ENCODE data around the gene CAPZB.

CAPZB gene

GRCh38 chr1:19411612-19412011 is 73.7 kb downstream of the CAPZB start:
- in situ Hi-C loops (cut with MboI; ENCODE audit: low pct_unique_long_range_greater_than_20kb, low sequenced_read_pairs, unreplicated experiment), result no loop called here
- DNase-seq (ENCODE audit: low spot score), result peak; percentile 53
- TF ChIP-seq CTCF (IDR thresholded peaks at IDR 0.05; ENCODE audit: extremely low read depth, insufficient read depth, missing control alignments), result no peak

GRCh38 chr1:19410393-19410792 is 74.9 kb downstream of the CAPZB start:
- no peak for DNase-seq (ENCODE audit: low spot score)
- in situ Hi-C loops (cut with MboI; ENCODE audit: low pct_unique_long_range_greater_than_20kb, low sequenced_read_pairs, unreplicated experiment), result no loop called here
- TF ChIP-seq CTCF (IDR thresholded peaks at IDR 0.05; ENCODE audit: extremely low read depth, insufficient read depth, missing control alignments), result no peak

GRCh38 chr1:19409477-19410341 is 75.6 kb downstream of the CAPZB start:
- in situ Hi-C loops (cut with MboI; ENCODE audit: low pct_unique_long_range_greater_than_20kb, low sequenced_read_pairs, unreplicated experiment), result no loop called here
- DNase-seq (ENCODE audit: low spot score), result no peak
- TF ChIP-seq CTCF (IDR thresholded peaks at IDR 0.05; ENCODE audit: extremely low read depth, insufficient read depth, missing control alignments), result no peak

- in situ Hi-C loops (cut with MboI; ENCODE audit: low pct_unique_long_range_greater_than_20kb, low sequenced_read_pairs, unreplicated experiment), result no loop called here
- TF ChIP-seq CTCF (IDR thresholded peaks at IDR 0.05; ENCODE audit: extremely low read depth, insufficient read depth, missing control alignments), result no peak
- no peak for DNase-seq (ENCODE audit: low spot score)
Observed at GRCh38 chr1:19407494-19408096, 77.7 kb downstream of the CAPZB start.

- TF ChIP-seq CTCF (IDR thresholded peaks at IDR 0.05; ENCODE audit: extremely low read depth, insufficient read depth, missing control alignments), result no peak
- in situ Hi-C loops (cut with MboI; ENCODE audit: low pct_unique_long_range_greater_than_20kb, low sequenced_read_pairs, unreplicated experiment), result no loop called here
Observed at GRCh38 chr1:19406680-19407079, 78.7 kb downstream of the CAPZB start.

GRCh38 chr1:19405761-19406487 is 79.4 kb downstream of the CAPZB start:
- in situ Hi-C loops (cut with MboI; ENCODE audit: low pct_unique_long_range_greater_than_20kb, low sequenced_read_pairs, unreplicated experiment), result no loop called here
- no peak for TF ChIP-seq CTCF (IDR thresholded peaks at IDR 0.05; ENCODE audit: extremely low read depth, insufficient read depth, missing control alignments)
- DNase-seq (ENCODE audit: low spot score), result no peak

More at GRCh38 chr1:19406680-19407079, 78.7 kb downstream of the CAPZB start:
- no peak for DNase-seq (ENCODE audit: low spot score)

Data from GM13977 (cell line).